ENCODE measurements around the gene ZNF738.
"Not testable (repeated sequence)": the region's sequence is repeated elsewhere in the genome, so short reads cannot be mapped to it uniquely, and the experiment has no call there.

Gene ZNF738

DNA sequence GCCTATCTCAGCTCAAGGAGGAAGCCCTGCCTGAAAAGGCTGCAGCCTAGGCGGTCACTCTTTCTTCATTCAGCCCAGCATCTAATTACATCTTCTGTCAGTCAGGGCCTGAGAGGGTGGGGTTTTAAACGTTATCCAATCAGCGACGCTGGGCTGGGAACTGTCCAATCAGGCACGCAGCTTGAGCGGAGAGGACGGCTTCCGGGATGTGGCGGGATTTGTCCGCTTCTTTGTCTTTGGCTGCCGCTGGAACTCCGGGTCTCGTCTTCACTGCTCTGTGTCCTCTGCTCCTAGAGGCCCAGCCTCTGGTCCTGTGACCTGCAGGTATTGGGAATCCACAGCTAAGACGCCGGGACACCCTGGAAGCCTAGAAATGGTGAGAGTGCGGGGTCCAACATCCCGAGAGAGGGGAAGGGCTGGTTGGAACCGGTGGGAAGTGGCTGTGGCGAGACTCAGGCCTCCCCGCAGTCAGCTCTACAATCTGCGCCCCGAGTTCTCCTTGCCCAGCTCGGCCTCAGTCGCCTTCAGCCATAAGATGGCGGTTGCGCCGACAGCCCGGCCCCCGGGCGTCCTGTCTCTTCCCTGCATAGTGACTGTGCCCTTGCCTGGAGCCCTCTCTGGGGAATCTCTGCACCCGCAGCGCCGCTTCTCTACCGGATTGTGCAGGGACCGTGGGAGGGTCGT, at the start of gene ZNF738:
ZNF738 (plus strand) TSS at position 233 of the 684 bp plus-strand sequence; CDS start at position 374, 141 bp downstream.
- peak; percentile 80 for DNase-seq (ENCODE audit: extremely low read depth, low read depth)
- TF ChIP-seq CTCF (IDR thresholded peaks at IDR 0.05; ENCODE audit: low read depth, low read length), result no peak; the same call in 1 of the 2 replicates

- not testable (repeated sequence) for DNase-seq (ENCODE audit: extremely low read depth, low read depth)
Measured at GRCh38 chr19:21312807-21313206, 46.0 kb upstream of the ZNF738 start.

- TF ChIP-seq CTCF (IDR thresholded peaks at IDR 0.05; ENCODE audit: low read depth, low read length), result no peak
- DNase-seq (ENCODE audit: extremely low read depth, low read depth), result no peak
Measured at GRCh38 chr19:21314676-21315075, 44.1 kb upstream of the ZNF738 start.

DNA sequence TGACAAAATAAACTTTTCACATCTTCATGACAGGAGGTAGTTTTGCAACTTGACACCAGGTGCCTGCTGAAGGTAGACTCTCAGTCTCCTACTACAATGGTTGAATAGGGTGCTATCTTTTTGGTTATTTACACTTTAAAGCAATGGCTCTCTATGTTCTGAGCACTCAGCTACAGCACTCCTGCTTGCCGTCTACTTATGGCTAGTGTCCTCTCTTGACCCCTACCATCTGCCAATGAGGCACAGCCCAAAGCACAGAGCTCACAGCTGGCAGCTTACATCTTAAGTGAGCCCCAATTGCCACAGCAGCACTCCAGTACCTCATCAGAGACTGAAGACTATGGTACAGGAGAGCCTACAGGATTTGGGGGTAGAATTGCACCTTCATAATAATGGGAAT, 41.0 kb upstream of the ZNF738 start:
- DNase-seq (ENCODE audit: extremely low read depth, low read depth), result no peak
- no peak for TF ChIP-seq CTCF (IDR thresholded peaks at IDR 0.05; ENCODE audit: low read depth, low read length)

GRCh38 chr19:21321134-21321533, 37.7 kb upstream of the ZNF738 start:
- TF ChIP-seq CTCF (IDR thresholded peaks at IDR 0.05; ENCODE audit: low read depth, low read length), result no peak
- DNase-seq (ENCODE audit: extremely low read depth, low read depth), result no peak

DNA sequence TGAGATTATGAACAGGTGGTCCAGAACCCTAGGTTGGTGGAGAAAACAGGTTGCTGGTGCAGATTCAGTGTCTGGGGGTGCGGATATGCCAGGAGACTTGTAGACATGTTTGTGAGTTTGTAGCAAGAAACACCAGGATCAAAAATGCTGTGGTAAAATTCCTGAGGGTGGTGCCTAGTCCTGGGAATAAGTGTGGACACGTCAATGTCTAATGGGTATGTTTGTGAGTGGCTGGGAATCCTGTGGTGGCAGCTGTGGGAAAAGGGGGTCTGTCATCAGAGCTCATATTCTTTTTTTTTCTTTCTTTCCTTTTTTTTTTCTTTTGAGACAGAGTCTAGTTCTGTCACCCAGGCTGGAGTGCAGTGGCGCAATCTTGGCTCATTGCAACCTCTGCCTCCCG, 36.8 kb upstream of the ZNF738 start:
- DNase-seq (ENCODE audit: extremely low read depth, low read depth), result no peak

GRCh38 chr19:21322528-21322927, 36.3 kb upstream of the ZNF738 start:
- DNase-seq (ENCODE audit: extremely low read depth, low read depth), result no peak
- no peak for TF ChIP-seq CTCF (IDR thresholded peaks at IDR 0.05; ENCODE audit: low read depth, low read length)

More for the DNA sequence above, 36.8 kb upstream of the ZNF738 start:
- no peak for TF ChIP-seq CTCF (IDR thresholded peaks at IDR 0.05; ENCODE audit: low read depth, low read length)

DNA sequence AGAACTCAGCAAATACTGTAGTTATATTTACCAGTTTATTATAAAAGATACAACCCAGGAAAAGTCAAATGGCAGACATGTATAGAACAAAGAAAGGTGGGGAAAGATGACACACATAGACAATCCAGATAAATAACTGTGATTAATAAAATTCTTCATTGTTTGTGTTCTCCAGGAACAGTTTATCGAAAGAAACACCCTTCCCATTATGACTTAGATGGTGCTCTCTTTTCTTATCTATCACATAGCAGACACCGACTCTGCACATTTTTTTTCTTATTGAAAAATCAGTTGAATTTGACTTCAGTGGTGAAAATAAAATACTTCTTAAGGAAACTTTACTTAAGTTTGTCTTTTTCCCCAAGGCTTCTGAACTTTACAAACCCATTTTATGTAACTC, 35.8 kb upstream of the ZNF738 start:
- TF ChIP-seq CTCF (IDR thresholded peaks at IDR 0.05; ENCODE audit: low read depth, low read length), result no peak
- DNase-seq (ENCODE audit: extremely low read depth, low read depth), result no peak

Data from AG09319 (cell line).